GM18505 (cell line): ENCODE results near the gene SBNO2.
A peak's percentile ranks its signal among the peaks of the same experiment; 100 is the strongest.

ENCODE experiments used
- ATAC-seq: cut with Tn5 transposase; IDR thresholded peaks from one replicate; pipeline ENCODE4 v1.9.1; 2021; ENCODE audit not compliant: unreplicated experiment
- POLR2A ChIP-seq: IDR thresholded peaks from 4 replicates; pipeline ENCODE4 v1.6.1; 2011; ENCODE audit warnings: borderline replicate concordance; ENCODE audit not compliant: insufficient read depth, insufficient read length; ENCODE audit errors: extremely low read depth

SBNO2 gene

GRCh38 chr19:1085676-1086442 lies 88.2 kb downstream of the SBNO2 start:
- TF ChIP-seq POLR2A = no peak

GRCh38 chr19:1085053-1085658 lies 88.9 kb downstream of the SBNO2 start:
- no peak for ATAC-seq
- TF ChIP-seq POLR2A = peak; percentile 1

More at GRCh38 chr19:1085676-1086442, 88.2 kb downstream of the SBNO2 start:
- no peak for ATAC-seq

- no peak for ATAC-seq
- TF ChIP-seq POLR2A = no peak
Measured at GRCh38 chr19:1084024-1084868, 89.8 kb downstream of the SBNO2 start.

GRCh38 chr19:1082928-1083816 lies 90.9 kb downstream of the SBNO2 start:
- no peak for ATAC-seq
- no peak for TF ChIP-seq POLR2A

GRCh38 chr19:1082165-1082927 lies 91.7 kb downstream of the SBNO2 start:
- TF ChIP-seq POLR2A = no peak
- ATAC-seq = no peak

- TF ChIP-seq POLR2A = peak; percentile 6
- no peak for ATAC-seq
Measured at GRCh38 chr19:1081301-1082164, 92.5 kb downstream of the SBNO2 start.

GRCh38 chr19:1080360-1081161 lies 93.5 kb downstream of the SBNO2 start:
- no peak for TF ChIP-seq POLR2A
- no peak for ATAC-seq

- no peak for TF ChIP-seq POLR2A
- ATAC-seq = no peak
Measured at GRCh38 chr19:1079566-1080111, 94.4 kb downstream of the SBNO2 start.

- peak; percentile 51 for ATAC-seq
- TF ChIP-seq POLR2A = peak; percentile 22
Measured at GRCh38 chr19:1076951-1077350, 97.1 kb downstream of the SBNO2 start.

- no peak for ATAC-seq
- TF ChIP-seq POLR2A = no peak
Measured at GRCh38 chr19:1076046-1076386, 98.1 kb downstream of the SBNO2 start.
